Neutrophil (primary cell): ENCODE results near the gene RCL1.

Experiments
- H3K27ac ChIP-seq: fragments of 200-600 bp; sonication (generic); 2 replicates; pipeline ENCODE4 v1.5.1; 2016; ENCODE audit warnings: mild to moderate bottlenecking, moderate library complexity
- H3K27me3 ChIP-seq: fragments of 200-600 bp; sonication (generic); 2 replicates; pipeline ENCODE4 v1.6.0; 2016; ENCODE audit warnings: mild to moderate bottlenecking
- H3K36me3 ChIP-seq: fragments of 200-600 bp; sonication (generic); 2 replicates; pipeline ENCODE4 v1.5.1; 2017
- H3K4me1 ChIP-seq, 2 experiments: fragments of 200-600 bp in 1 of 2; sonication (generic) in 1 of 2; 1 replicate in 1 of 2; 2 replicates in 1 of 2; pipeline versions ENCODE4 v1.5.1 to v1.6.1; 2013 to 2016; ENCODE audit warnings: low read depth in 1 of 2, low read length in 1 of 2, mild to moderate bottlenecking in 1 of 2, moderate library complexity in 1 of 2; ENCODE audit not compliant: control insufficient read depth in 1 of 2, insufficient read depth in 1 of 2
- H3K4me3 ChIP-seq, 2 experiments: fragments of 200-600 bp in 1 of 2; sonication (generic) in 1 of 2; 1 replicate in 1 of 2; 2 replicates in 1 of 2; pipeline ENCODE4 v1.5.1; 2013 to 2016; ENCODE audit warnings: low read depth in 1 of 2, low read length in 1 of 2, mild to moderate bottlenecking in 1 of 2, moderate library complexity in 1 of 2
- H3K9me3 ChIP-seq: fragments of 200-600 bp; sonication (generic); 2 replicates; pipeline ENCODE4 v1.5.1; 2016
- TF ChIP-seq, protein P1 (sequence below): fragments of 200-600 bp; sonication (generic); IDR thresholded peaks from 2 replicates; pipeline ENCODE4 v1.5.1; 2016; ENCODE audit warnings: antibody characterized with exemption

RCL1 gene, protein sequence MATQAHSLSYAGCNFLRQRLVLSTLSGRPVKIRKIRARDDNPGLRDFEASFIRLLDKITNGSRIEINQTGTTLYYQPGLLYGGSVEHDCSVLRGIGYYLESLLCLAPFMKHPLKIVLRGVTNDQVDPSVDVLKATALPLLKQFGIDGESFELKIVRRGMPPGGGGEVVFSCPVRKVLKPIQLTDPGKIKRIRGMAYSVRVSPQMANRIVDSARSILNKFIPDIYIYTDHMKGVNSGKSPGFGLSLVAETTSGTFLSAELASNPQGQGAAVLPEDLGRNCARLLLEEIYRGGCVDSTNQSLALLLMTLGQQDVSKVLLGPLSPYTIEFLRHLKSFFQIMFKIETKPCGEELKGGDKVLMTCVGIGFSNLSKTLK

DNA sequence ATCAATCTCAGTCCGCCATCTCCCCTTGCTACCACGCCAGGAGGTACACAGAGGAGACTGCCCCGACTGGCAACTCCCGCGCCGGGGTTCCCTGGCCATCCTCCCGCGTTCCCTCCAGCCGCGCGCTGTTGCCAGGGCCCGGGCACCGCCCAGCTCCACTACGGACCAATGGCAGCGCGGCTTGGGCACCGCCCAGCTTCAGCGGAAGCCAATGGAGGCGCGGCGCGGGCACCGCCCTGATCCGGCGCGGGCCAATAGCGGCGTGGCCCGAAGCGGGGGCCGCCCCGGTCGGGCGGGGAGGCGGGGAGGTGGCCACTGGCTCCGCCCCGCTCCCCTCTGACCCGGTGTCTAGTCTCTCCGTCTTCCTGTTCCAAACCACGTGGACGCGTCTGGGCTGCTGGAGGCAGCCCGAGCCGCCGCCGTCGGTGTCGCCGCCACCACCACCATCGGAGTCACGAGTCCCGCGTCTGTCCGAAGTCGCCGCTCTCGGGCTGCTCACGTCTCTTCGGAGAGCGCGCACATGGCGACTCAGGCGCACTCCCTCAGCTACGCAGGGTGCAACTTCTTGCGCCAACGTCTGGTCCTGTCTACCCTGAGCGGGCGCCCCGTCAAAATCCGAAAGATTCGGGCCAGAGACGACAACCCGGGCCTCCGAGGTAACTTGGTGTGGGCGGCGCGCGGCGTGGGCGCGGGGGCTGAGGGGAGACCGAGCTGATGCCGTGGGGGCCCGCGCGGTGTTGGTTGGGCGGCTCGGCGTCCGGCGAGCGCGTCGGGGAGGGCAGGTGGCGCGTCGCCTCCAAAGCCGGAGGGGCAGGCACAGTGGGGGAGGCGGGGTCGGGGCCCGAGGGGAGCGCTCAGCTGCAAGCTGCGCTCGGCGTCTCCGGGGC is at the start of gene RCL1:
TSS of gene RCL1 (plus strand) at position 373 of the 887 bp plus-strand sequence. CDS start at position 521, 148 bp downstream.
- Histone ChIP-seq H3K4me3 (peak within 1 kb of the TSS; percentile 73 to 90), H3K27ac (peak within 1 kb of the TSS; percentile 66), H3K27me3 (peaks cover 28% of the 10 kb centered on the region), H3K4me1 (peaks cover 25 to 33% of the 10 kb centered on the region in 2 experiments), H3K9me3 (no peaks in the 10 kb centered on the region), H3K36me3 (no peaks in the 10 kb centered on the region)
- TF ChIP-seq, protein P1, sequence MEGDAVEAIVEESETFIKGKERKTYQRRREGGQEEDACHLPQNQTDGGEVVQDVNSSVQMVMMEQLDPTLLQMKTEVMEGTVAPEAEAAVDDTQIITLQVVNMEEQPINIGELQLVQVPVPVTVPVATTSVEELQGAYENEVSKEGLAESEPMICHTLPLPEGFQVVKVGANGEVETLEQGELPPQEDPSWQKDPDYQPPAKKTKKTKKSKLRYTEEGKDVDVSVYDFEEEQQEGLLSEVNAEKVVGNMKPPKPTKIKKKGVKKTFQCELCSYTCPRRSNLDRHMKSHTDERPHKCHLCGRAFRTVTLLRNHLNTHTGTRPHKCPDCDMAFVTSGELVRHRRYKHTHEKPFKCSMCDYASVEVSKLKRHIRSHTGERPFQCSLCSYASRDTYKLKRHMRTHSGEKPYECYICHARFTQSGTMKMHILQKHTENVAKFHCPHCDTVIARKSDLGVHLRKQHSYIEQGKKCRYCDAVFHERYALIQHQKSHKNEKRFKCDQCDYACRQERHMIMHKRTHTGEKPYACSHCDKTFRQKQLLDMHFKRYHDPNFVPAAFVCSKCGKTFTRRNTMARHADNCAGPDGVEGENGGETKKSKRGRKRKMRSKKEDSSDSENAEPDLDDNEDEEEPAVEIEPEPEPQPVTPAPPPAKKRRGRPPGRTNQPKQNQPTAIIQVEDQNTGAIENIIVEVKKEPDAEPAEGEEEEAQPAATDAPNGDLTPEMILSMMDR = peak; percentile 42

DNA sequence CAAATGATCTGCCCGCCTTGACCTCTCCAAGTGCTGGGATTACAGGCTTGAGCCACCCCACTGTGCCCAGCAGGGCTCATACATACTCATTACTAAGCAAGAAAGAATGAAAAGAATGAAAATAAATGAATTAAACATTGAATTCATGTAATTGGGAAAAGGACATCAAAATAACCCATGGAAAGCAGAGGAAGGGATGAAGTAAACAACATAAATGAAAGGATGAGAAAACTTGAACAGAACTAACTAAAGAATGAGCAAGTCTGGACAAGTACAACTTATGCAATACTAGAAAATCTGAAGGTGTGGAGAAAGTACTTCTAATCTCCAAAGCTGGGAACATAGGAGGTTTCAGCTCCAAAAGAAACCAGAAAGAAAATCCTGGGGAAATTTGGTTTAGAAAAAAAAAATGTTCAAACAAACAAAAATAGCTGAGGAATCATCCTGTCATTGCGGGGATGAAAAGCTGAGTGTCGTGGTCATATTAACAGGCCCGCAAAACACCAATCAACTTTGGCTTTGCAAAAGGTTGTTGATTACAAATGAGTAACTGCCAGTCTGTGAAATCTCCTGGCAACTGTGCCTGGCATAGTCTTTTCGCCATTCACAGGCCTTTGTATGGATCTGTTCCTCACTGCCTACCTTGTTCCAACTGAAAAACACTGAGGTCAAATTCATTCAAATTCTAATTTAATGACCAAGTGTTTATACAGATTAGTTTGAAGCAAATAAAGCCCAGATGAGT is 49.4 kb upstream of the RCL1 start:
- Histone ChIP-seq H3K27me3 (peaks cover 6% of the 10 kb centered on the region), H3K27ac (no peak overlapping the region), H3K4me1 (peaks cover 16 to 23% of the 10 kb centered on the region in 2 experiments), H3K36me3 (no peaks in the 10 kb centered on the region), H3K4me3 (no peak overlapping the region), H3K9me3 (no peaks in the 10 kb centered on the region)
- TF ChIP-seq, protein P1 = no peak

DNA sequence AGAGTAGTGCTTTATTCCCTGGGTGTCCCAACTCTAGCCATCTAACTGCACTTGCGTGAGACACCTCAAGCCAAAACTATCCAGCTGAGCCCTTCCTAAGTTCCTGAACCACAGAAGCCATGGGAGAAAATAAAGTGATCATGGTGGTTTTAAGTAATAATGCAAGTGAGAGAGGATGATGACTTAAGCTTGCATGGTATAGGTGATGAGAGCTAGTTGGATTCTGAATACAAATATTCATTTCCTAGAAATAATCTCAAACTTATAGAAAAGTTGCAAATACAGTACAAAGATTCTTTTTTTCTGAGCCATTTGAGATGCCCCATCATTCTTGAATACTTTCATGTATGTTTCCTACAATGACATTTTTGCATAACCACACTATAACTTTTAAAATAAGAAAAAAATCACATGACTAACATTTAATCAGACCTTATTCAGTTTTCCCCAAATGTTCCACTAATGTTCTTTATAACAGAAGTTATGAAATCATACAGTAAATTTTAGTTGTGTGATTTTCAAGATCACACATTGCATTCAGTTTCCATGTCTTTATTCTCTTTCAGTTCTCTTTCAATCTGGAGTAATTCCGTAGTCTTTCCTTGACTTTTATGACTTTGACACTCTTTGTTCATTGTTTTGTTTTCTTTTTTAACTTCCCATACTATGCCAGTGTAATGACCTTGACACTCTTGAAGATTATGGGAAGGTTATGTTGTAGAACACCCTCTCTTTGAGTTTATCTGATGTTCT is 46.3 kb upstream of the RCL1 start:
- Histone ChIP-seq H3K9me3 (no peaks in the 10 kb centered on the region), H3K27ac (no peak overlapping the region), H3K4me1 (peaks cover 0 to 4% of the 10 kb centered on the region in 2 experiments), H3K4me3 (no peak overlapping the region), H3K36me3 (no peaks in the 10 kb centered on the region), H3K27me3 (peaks cover 4% of the 10 kb centered on the region)
- TF ChIP-seq, protein P1 = no peak

DNA sequence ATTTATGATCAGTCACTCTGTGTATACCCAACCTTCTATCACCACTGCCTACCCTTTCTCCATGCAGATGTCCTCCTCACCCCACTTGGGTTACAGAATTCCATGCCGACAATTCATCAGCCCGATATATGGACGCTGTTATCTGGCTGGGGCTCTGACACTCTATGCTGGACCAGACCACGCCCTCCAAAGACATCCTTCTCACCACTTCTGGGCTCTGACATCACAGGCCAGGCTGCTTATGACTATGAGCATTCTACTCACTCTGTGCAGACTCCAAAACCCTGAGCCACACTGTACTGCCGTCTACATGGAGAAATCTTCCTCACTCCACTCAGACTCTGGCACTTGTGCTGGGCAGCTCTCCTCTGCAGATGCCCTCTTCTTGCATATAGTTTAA is 44.1 kb upstream of the RCL1 start:
- H3K27ac ChIP-seq = no peak overlapping the region
- no peaks in the 10 kb centered on the region for H3K9me3 ChIP-seq
- H3K36me3 ChIP-seq = no peaks in the 10 kb centered on the region
- H3K4me3 ChIP-seq = no peak overlapping the region
- no peaks in the 10 kb centered on the region for H3K27me3 ChIP-seq
- peaks cover 0 to under 1% of the 10 kb centered on the region in 2 experiments for H3K4me1 ChIP-seq
- TF ChIP-seq, protein P1 = no peak
